ENCODE measurements around the gene IRF3.

The IRF3 gene

GRCh38 chr19:49686503-49687088, 20.9 kb upstream of the IRF3 start:
- Histone ChIP-seq H3K4me1 (ENCODE audit: control insufficient read depth, insufficient read depth, low read length) (peaks cover 23% of the 10 kb centered on the region), H3K4me3 (ENCODE audit: low read length) (no peak overlapping the region), H3K9me3 (ENCODE audit: control insufficient read depth, low read length) (no peaks in the 10 kb centered on the region), H3K27me3 (replicated peaks; ENCODE audit: control insufficient read depth, insufficient read depth, low read length) (no peaks in the 10 kb centered on the region), H3K9ac (ENCODE audit: low read length) (no peak overlapping the region), H3K36me3 (ENCODE audit: control insufficient read depth, insufficient read depth, low read length, severe bottlenecking) (peaks cover 50% of the 10 kb centered on the region)
- DNase-seq (ENCODE audit: low read depth), result no peak

- peaks cover 50% of the 10 kb centered on the region for H3K36me3 ChIP-seq (ENCODE audit: control insufficient read depth, insufficient read depth, low read length, severe bottlenecking)
- H3K9ac ChIP-seq (ENCODE audit: low read length), result no peak overlapping the region
- DNase-seq (ENCODE audit: low read depth), result no peak
- H3K9me3 ChIP-seq (ENCODE audit: control insufficient read depth, low read length), result no peaks in the 10 kb centered on the region
- peaks cover 27% of the 10 kb centered on the region for H3K4me1 ChIP-seq (ENCODE audit: control insufficient read depth, insufficient read depth, low read length)
- no peak overlapping the region for H3K4me3 ChIP-seq (ENCODE audit: low read length)
- no peaks in the 10 kb centered on the region for H3K27me3 ChIP-seq (replicated peaks; ENCODE audit: control insufficient read depth, insufficient read depth, low read length)
These were observed 20.2 kb upstream of the IRF3 start for GRCh38 chr19:49685845-49686332.

- Histone ChIP-seq H3K27me3 (replicated peaks; ENCODE audit: control insufficient read depth, insufficient read depth, low read length) (no peaks in the 10 kb centered on the region), H3K36me3 (ENCODE audit: control insufficient read depth, insufficient read depth, low read length, severe bottlenecking) (peaks cover 50% of the 10 kb centered on the region), H3K4me3 (ENCODE audit: low read length) (no peak overlapping the region), H3K4me1 (ENCODE audit: control insufficient read depth, insufficient read depth, low read length) (peaks cover 27% of the 10 kb centered on the region), H3K9me3 (ENCODE audit: control insufficient read depth, low read length) (no peaks in the 10 kb centered on the region), H3K9ac (ENCODE audit: low read length) (no peak overlapping the region)
- DNase-seq (ENCODE audit: low read depth), result no peak
These were observed 19.4 kb upstream of the IRF3 start for GRCh38 chr19:49684983-49685553.

- Histone ChIP-seq H3K9me3 (ENCODE audit: control insufficient read depth, low read length) (no peaks in the 10 kb centered on the region), H3K9ac (ENCODE audit: low read length) (no peak overlapping the region), H3K4me3 (ENCODE audit: low read length) (no peak overlapping the region), H3K36me3 (ENCODE audit: control insufficient read depth, insufficient read depth, low read length, severe bottlenecking) (peaks cover 50% of the 10 kb centered on the region), H3K4me1 (ENCODE audit: control insufficient read depth, insufficient read depth, low read length) (peaks cover 25% of the 10 kb centered on the region), H3K27me3 (replicated peaks; ENCODE audit: control insufficient read depth, insufficient read depth, low read length) (no peaks in the 10 kb centered on the region)
- peak; percentile 22 for DNase-seq (ENCODE audit: low read depth)
These were observed 18.8 kb upstream of the IRF3 start for GRCh38 chr19:49684251-49684982.

- no peak overlapping the region for H3K4me3 ChIP-seq (ENCODE audit: low read length)
- H3K4me1 ChIP-seq (ENCODE audit: control insufficient read depth, insufficient read depth, low read length), result peaks cover 30% of the 10 kb centered on the region
- no peaks in the 10 kb centered on the region for H3K9me3 ChIP-seq (ENCODE audit: control insufficient read depth, low read length)
- DNase-seq (ENCODE audit: low read depth), result no peak
- no peak overlapping the region for H3K9ac ChIP-seq (ENCODE audit: low read length)
- H3K36me3 ChIP-seq (ENCODE audit: control insufficient read depth, insufficient read depth, low read length, severe bottlenecking), result peaks cover 50% of the 10 kb centered on the region
- no peaks in the 10 kb centered on the region for H3K27me3 ChIP-seq (replicated peaks; ENCODE audit: control insufficient read depth, insufficient read depth, low read length)
These were observed 18.2 kb upstream of the IRF3 start for GRCh38 chr19:49683814-49684250.

- Histone ChIP-seq H3K9ac (ENCODE audit: low read length) (peak overlapping the region; percentile 70), H3K4me3 (ENCODE audit: low read length) (no peak overlapping the region), H3K9me3 (ENCODE audit: control insufficient read depth, low read length) (no peaks in the 10 kb centered on the region), H3K4me1 (ENCODE audit: control insufficient read depth, insufficient read depth, low read length) (peaks cover 38% of the 10 kb centered on the region), H3K27me3 (replicated peaks; ENCODE audit: control insufficient read depth, insufficient read depth, low read length) (no peaks in the 10 kb centered on the region), H3K36me3 (ENCODE audit: control insufficient read depth, insufficient read depth, low read length, severe bottlenecking) (peaks cover 47% of the 10 kb centered on the region)
- no peak for DNase-seq (ENCODE audit: low read depth)
These were observed 16.6 kb upstream of the IRF3 start for GRCh38 chr19:49682274-49682673.

- Histone ChIP-seq H3K4me1 (ENCODE audit: control insufficient read depth, insufficient read depth, low read length) (peaks cover 38% of the 10 kb centered on the region), H3K27me3 (replicated peaks; ENCODE audit: control insufficient read depth, insufficient read depth, low read length) (no peaks in the 10 kb centered on the region), H3K36me3 (ENCODE audit: control insufficient read depth, insufficient read depth, low read length, severe bottlenecking) (peaks cover 43% of the 10 kb centered on the region), H3K9ac (ENCODE audit: low read length) (peak overlapping the region; percentile 70), H3K4me3 (ENCODE audit: low read length) (no peak overlapping the region), H3K9me3 (ENCODE audit: control insufficient read depth, low read length) (no peaks in the 10 kb centered on the region)
- DNase-seq (ENCODE audit: low read depth), result no peak
These were observed 16.2 kb upstream of the IRF3 start for GRCh38 chr19:49681830-49682229.

- H3K27me3 ChIP-seq (replicated peaks; ENCODE audit: control insufficient read depth, insufficient read depth, low read length), result no peaks in the 10 kb centered on the region
- H3K36me3 ChIP-seq (ENCODE audit: control insufficient read depth, insufficient read depth, low read length, severe bottlenecking), result peaks cover 36% of the 10 kb centered on the region
- DNase-seq (ENCODE audit: low read depth), result peak; percentile 92
- H3K9ac ChIP-seq (ENCODE audit: low read length), result peak overlapping the region; percentile 73
- H3K9me3 ChIP-seq (ENCODE audit: control insufficient read depth, low read length), result no peaks in the 10 kb centered on the region
- peaks cover 38% of the 10 kb centered on the region for H3K4me1 ChIP-seq (ENCODE audit: control insufficient read depth, insufficient read depth, low read length)
- H3K4me3 ChIP-seq (ENCODE audit: low read length), result no peak overlapping the region
These were observed 15.0 kb upstream of the IRF3 start for GRCh38 chr19:49680421-49681351.

GRCh38 chr19:49679771-49680413, 14.2 kb upstream of the IRF3 start:
- peaks cover 38% of the 10 kb centered on the region for H3K4me1 ChIP-seq (ENCODE audit: control insufficient read depth, insufficient read depth, low read length)
- no peaks in the 10 kb centered on the region for H3K9me3 ChIP-seq (ENCODE audit: control insufficient read depth, low read length)
- peak overlapping the region; percentile 73 for H3K9ac ChIP-seq (ENCODE audit: low read length)
- H3K27me3 ChIP-seq (replicated peaks; ENCODE audit: control insufficient read depth, insufficient read depth, low read length), result no peaks in the 10 kb centered on the region
- peaks cover 28% of the 10 kb centered on the region for H3K36me3 ChIP-seq (ENCODE audit: control insufficient read depth, insufficient read depth, low read length, severe bottlenecking)
- no peak for DNase-seq (ENCODE audit: low read depth)
- no peak overlapping the region for H3K4me3 ChIP-seq (ENCODE audit: low read length)

- peaks cover 38% of the 10 kb centered on the region for H3K4me1 ChIP-seq (ENCODE audit: control insufficient read depth, insufficient read depth, low read length)
- no peaks in the 10 kb centered on the region for H3K27me3 ChIP-seq (replicated peaks; ENCODE audit: control insufficient read depth, insufficient read depth, low read length)
- no peak overlapping the region for H3K9ac ChIP-seq (ENCODE audit: low read length)
- peaks cover 21% of the 10 kb centered on the region for H3K36me3 ChIP-seq (ENCODE audit: control insufficient read depth, insufficient read depth, low read length, severe bottlenecking)
- no peaks in the 10 kb centered on the region for H3K9me3 ChIP-seq (ENCODE audit: control insufficient read depth, low read length)
- DNase-seq (ENCODE audit: low read depth), result no peak
- H3K4me3 ChIP-seq (ENCODE audit: low read length), result no peak overlapping the region
These were observed 13.5 kb upstream of the IRF3 start for GRCh38 chr19:49678985-49679770.

Data from adipocyte (in vitro differentiated cells).